Measurements from ENCODE around the gene MICALL2. TPM values are rescaled to one million over a fixed set of nuclear protein-coding genes. Genes with fewer than 3 reads are reported as not detected.
A peak's percentile ranks its signal among the peaks of the same experiment; 100 is the strongest.

Gene MICALL2
- polyA plus RNA-seq, 2 of the 4 experiments (the other 2 are of a cell fraction): 6.1 to 20.6 TPM

DNA sequence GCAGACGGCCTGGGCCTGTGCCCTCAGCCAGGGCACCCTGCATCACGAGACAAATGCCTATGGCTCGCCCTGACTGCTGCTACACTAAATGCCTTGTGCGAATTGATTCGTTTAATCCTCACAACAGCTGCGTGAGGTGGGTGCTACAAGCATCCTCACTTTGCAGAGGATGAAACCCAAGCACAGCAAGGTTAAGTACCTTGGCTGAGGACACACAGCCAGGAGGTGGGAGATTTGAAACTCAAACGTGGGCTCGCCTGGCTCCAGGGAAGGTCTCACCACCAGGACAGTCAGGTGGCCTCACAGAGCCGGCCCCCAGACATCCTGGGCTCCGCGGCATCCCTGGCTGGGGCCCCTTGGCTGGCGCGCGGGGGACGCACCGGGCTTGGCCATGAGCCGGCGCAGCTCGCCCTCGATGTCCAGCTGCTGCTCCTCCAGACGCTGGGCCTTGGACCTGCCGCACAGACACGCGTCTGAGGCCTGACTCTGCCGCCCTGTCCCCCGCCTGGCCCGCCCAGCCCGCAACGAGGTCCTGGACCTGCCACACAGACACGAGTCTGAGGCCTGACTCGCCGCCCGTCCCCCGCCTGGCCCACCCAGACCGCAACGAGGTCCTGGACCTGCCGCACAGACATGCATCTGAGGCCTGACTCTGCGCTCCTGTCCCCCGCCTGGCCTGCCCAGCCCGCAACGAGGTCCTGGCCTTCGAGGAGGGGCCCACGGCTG, 22.0 kb downstream of the MICALL2 start:
- no peak for ATAC-seq
- no peaks in the 10 kb centered on the region for H3K9me3 ChIP-seq
- FAIRE-seq: no peak
- H3K4me3 ChIP-seq: no peak overlapping the region
- no peak for DNase-seq (ENCODE audit: low read depth in 1 of 2, low spot score in 1 of 2)
- H3K27ac ChIP-seq: no peak overlapping the region
- no peak overlapping the region for H3K4me2 ChIP-seq
- WGBS (ENCODE audit: missing lambda C conversion rate): 89% methylated on average over 31 of the region's 43 CpGs
- CTCF ChIA-PET: interaction anchor here (1.2 to 2.5 kb wide), 4 partner anchors 12 to 211 kb away, joined by 4 to 9 read pairs (median 5); no protein-coding TSS in a partner anchor
- peaks cover under 1% of the 10 kb centered on the region; the same call in 2 of the 3 replicates for H3K4me1 ChIP-seq
- no peak for TF ChIP-seq RNF2 (IDR thresholded peaks at IDR 0.05; ENCODE audit: borderline replicate concordance, low read depth)
- peak; percentile 29 for TF ChIP-seq ZFP36 (IDR thresholded peaks at IDR 0.05; ENCODE audit: borderline replicate concordance, partially characterized antibody)
- TF ChIP-seq MAX (IDR thresholded peaks at IDR 0.05): no peak
- TF ChIP-seq, protein P1, sequence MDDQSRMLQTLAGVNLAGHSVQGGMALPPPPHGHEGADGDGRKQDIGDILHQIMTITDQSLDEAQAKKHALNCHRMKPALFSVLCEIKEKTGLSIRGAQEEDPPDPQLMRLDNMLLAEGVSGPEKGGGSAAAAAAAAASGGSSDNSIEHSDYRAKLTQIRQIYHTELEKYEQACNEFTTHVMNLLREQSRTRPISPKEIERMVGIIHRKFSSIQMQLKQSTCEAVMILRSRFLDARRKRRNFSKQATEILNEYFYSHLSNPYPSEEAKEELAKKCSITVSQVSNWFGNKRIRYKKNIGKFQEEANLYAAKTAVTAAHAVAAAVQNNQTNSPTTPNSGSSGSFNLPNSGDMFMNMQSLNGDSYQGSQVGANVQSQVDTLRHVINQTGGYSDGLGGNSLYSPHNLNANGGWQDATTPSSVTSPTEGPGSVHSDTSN (IDR thresholded peaks at IDR 0.05): no peak
- POLR2A ChIA-PET: no interaction called here

- TF ChIP-seq HOXB13 (CRISPR knock-in tag; IDR thresholded peaks at IDR 0.05; ENCODE audit: low read depth): no peak
- TF ChIP-seq SMC3 (IDR thresholded peaks at IDR 0.05): no peak
- no peak for TF ChIP-seq BCL3 (IDR thresholded peaks at IDR 0.05)
- TF ChIP-seq FOSL2 (IDR thresholded peaks at IDR 0.05): no peak
- no peak for TF ChIP-seq FOSL2 (CRISPR knock-in tag; IDR thresholded peaks at IDR 0.05)
- no peak for TF ChIP-seq HMGXB4 (CRISPR knock-in tag; IDR thresholded peaks at IDR 0.05; ENCODE audit: borderline replicate concordance)
- no peak for TF ChIP-seq PHF8 (IDR thresholded peaks at IDR 0.05; ENCODE audit: borderline replicate concordance, low read depth)
- no peak for TF ChIP-seq FOXS1 (CRISPR knock-in tag; IDR thresholded peaks at IDR 0.05)
- TF ChIP-seq MAFK (IDR thresholded peaks at IDR 0.05; ENCODE audit: partially characterized antibody): no peak
- TF ChIP-seq RARB (CRISPR knock-in tag; IDR thresholded peaks at IDR 0.05): no peak
- TF ChIP-seq RNF2 (IDR thresholded peaks at IDR 0.05; ENCODE audit: borderline replicate concordance, low read depth): no peak
- no peak for TF ChIP-seq HOXB5 (CRISPR knock-in tag; IDR thresholded peaks at IDR 0.05)
- no peak for TF ChIP-seq CBX2 (IDR thresholded peaks at IDR 0.05; ENCODE audit: borderline replicate concordance, low read depth)
- TF ChIP-seq EHF (CRISPR knock-in tag; IDR thresholded peaks at IDR 0.05): no peak
- no peak for TF ChIP-seq HEYL (CRISPR knock-in tag; IDR thresholded peaks at IDR 0.05)
- TF ChIP-seq EHMT2 (IDR thresholded peaks at IDR 0.05; ENCODE audit: low read depth): no peak
- no peak for TF ChIP-seq NPAS2 (CRISPR knock-in tag; IDR thresholded peaks at IDR 0.05; ENCODE audit: borderline replicate concordance)
- TF ChIP-seq CTCF (IDR thresholded peaks at IDR 0.05): no peak
- TF ChIP-seq RFX5 (IDR thresholded peaks at IDR 0.05): no peak
- TF ChIP-seq HDAC2 (IDR thresholded peaks at IDR 0.05): no peak
- no peak for TF ChIP-seq CBX8 (IDR thresholded peaks at IDR 0.05)
Measured at GRCh38 chr7:1436608-1437007, 22.7 kb downstream of the MICALL2 start.

More at GRCh38 chr7:1436608-1437007, 22.7 kb downstream of the MICALL2 start:
- no peaks in the 10 kb centered on the region for H3K9me3 ChIP-seq
- DNase-seq (ENCODE audit: low read depth in 1 of 2, low spot score in 1 of 2) (no peak), FAIRE-seq (no peak), ATAC-seq (no peak)
- H3K27ac ChIP-seq: no peak overlapping the region
- CTCF ChIA-PET: interaction anchor here (1.2 to 2.5 kb wide), 4 partner anchors 12 to 243 kb away, joined by 3 to 9 read pairs (median 5); no protein-coding TSS in a partner anchor
- no peak overlapping the region for H3K4me3 ChIP-seq
- POLR2A ChIA-PET: no interaction called here
- 91% methylated on average over 19 of the region's 20 CpGs for WGBS (ENCODE audit: missing lambda C conversion rate)
- no peak overlapping the region for H3K4me2 ChIP-seq
- H3K4me1 ChIP-seq: peaks cover 4% of the 10 kb centered on the region; the same call in 2 of the 3 replicates

Measured in A549 (cell line).